Activated naive CD8-positive, alpha-beta T cell treated with anti-CD3 and anti-CD28 coated beads for 36 hours (primary cell): Measurements from ENCODE around the gene COMMD6. TPM values are rescaled to one million over a fixed set of nuclear protein-coding genes. Genes with fewer than 3 reads are reported as not detected.

ENCODE experiments used
- DNase-seq: peaks from one replicate; pipeline ENCODE4 v3.0.0; 2021
- H3K27ac Mint-ChIP-seq: one replicate; pipeline ENCODE4 v1.8.0; 2022; ENCODE audit warnings: mild to moderate bottlenecking, moderate library complexity, mixed read lengths
- H3K27me3 Mint-ChIP-seq: one replicate; pipeline ENCODE4 v1.8.0; 2022; ENCODE audit warnings: mild to moderate bottlenecking, mixed read lengths
- H3K36me3 Mint-ChIP-seq: one replicate; pipeline ENCODE4 v1.8.0; 2021; ENCODE audit warnings: mild to moderate bottlenecking, mixed read lengths
- H3K4me1 Mint-ChIP-seq: one replicate; pipeline ENCODE4 v1.8.0; 2021; ENCODE audit warnings: mixed read lengths
- H3K4me3 Mint-ChIP-seq: one replicate; pipeline ENCODE4 v1.8.0; 2022; ENCODE audit warnings: mild to moderate bottlenecking, moderate library complexity, mixed read lengths
- H3K9me3 Mint-ChIP-seq: one replicate; pipeline ENCODE4 v1.8.0; 2022; ENCODE audit warnings: mixed read lengths
- total RNA-seq, 2 experiments: library from RNA; stranded (reverse); gene quantifications; one replicate each; pipeline ENCODE4 v1.2.3, GENCODE V29; 2021

COMMD6 gene
- total RNA-seq, 2 experiments from 2014 or later, result 94.1 to 98.1 TPM

DNA sequence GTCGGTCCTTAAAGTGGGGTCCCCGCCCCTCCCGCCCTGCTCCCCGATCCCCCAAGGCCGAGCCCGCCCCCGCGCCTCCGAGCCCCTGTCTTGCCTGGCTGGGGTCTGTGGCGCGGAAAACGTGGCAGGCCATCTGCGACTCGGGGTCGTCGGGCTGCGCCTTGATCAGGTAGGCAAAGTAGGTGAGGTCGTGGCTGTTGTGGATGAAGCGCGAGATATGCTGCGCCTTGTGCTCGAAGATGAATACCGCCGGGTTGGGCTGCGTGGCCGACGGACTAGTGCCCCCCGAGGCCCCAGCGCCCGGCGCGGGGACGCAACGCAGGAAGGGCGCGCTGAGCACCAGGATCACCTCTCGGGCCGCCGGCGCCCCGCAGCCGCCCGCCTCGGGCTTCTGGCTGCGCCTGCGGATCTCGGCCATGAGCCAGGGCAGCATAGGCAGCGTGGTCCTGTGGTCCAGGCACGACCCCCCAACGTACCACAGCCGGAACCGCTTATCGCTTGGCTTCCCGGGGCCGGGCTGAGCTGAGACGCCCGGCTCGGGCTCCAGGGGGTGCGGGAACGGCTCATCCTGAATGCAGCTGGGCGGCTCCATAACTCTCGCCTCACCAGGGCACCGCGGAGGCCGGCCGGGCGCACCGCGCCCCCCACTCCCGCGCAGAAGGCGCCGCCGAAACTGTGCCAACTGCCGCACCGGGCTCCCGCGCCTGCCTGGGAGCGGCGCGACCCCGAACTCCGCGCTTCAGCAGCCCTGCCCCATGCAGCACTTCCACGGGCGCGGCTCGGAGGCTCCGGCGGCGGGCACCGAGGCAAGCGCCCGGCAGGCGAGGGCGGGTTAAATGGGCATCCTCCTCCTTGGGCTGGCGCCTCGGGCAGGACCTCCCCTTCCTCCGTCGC lies 56.2 kb downstream of the COMMD6 start:
- peak; percentile 37 for DNase-seq
- Mint-ChIP-seq H3K36me3 (no peaks in the 10 kb centered on the region), H3K9me3 (no peaks in the 10 kb centered on the region), H3K4me3 (peak overlapping the region; percentile 86), H3K27ac (peak overlapping the region; percentile 45), H3K4me1 (peaks cover 20% of the 10 kb centered on the region), H3K27me3 (peaks cover 83% of the 10 kb centered on the region)

DNA sequence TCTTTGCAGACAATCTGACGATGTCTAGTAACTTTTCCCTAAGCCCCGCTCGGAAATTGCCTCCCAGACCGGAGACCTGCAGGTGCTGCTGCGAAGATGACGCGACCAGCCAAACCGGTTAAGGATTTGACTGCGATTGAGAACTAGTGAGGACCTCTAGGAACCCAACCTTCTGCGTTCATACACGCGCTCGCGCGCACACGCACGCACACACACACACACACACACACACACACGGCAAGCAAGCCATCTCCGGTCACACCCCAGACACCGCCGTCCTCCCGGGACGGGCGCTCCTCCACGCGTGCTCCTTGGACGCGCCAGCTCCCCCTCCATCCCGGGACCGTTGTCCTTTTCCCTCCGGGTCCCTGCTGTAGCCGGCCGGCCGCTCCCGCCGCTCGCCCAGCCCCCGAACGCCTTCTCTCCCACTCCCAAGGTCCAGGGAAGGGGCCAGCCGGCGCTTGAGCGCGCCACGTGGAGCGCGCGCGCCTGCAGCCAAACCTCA lies 56.9 kb downstream of the COMMD6 start:
- Mint-ChIP-seq H3K4me1 (peaks cover 15% of the 10 kb centered on the region), H3K36me3 (no peaks in the 10 kb centered on the region), H3K27me3 (peaks cover 79% of the 10 kb centered on the region), H3K9me3 (no peaks in the 10 kb centered on the region), H3K4me3 (peak overlapping the region; percentile 86), H3K27ac (peak overlapping the region; percentile 67)
- peak; percentile 35 for DNase-seq

DNA sequence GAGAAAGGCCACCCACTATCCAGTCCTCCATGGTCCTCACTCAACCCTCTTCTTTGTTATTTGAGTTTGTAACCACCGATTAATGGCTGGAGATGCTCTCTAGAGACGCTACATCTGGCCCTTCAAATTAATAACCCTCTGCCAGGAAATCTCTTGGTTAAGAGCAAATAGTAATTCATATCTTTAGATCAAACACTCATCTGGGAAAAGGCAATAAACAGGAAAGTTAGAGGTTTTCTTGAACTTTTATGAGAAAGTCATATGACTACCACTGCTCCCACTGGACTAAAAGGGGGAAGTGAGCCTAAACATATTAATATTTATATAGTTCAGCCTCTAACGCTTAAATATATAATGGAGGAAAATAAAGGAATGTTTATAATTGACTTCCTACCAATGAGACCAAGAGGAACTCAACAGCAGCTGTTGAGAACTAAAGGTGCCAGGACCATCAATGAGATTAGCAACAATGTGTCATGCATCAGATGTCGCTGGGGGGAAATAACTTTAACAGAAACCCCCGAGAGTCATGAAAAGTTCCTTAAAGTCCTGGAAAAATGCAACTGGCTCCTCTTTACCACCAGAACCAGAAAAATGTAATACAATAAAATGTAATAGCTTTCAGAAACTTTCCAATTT lies 58.4 kb downstream of the COMMD6 start:
- H3K4me1 Mint-ChIP-seq, result peaks cover 8% of the 10 kb centered on the region
- no peak for DNase-seq
- no peak overlapping the region for H3K4me3 Mint-ChIP-seq
- H3K27ac Mint-ChIP-seq, result no peak overlapping the region
- H3K9me3 Mint-ChIP-seq, result no peaks in the 10 kb centered on the region
- H3K36me3 Mint-ChIP-seq, result no peaks in the 10 kb centered on the region
- peaks cover 67% of the 10 kb centered on the region for H3K27me3 Mint-ChIP-seq

DNA sequence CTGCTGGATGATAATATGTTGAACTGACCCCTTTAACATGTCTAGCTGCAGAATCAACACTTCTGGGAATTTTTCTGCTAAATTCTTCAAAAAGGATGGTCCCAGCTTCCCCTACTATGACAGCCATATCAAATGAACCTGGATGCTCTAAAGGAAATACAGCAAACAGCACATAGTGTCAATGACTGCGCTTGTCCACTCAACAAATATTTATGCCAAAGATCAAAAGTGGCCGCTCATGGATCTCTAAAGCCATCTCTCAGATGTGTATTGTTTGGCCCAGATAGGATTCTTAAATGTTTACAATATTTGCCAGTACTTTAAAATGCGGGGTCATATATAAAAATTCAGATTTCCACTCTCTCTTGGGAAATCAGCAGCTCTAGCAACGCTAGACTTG lies 59.0 kb downstream of the COMMD6 start:
- H3K9me3 Mint-ChIP-seq, result no peaks in the 10 kb centered on the region
- no peak overlapping the region for H3K27ac Mint-ChIP-seq
- H3K4me3 Mint-ChIP-seq, result no peak overlapping the region
- peaks cover 8% of the 10 kb centered on the region for H3K4me1 Mint-ChIP-seq
- DNase-seq, result no peak
- no peaks in the 10 kb centered on the region for H3K36me3 Mint-ChIP-seq
- peaks cover 65% of the 10 kb centered on the region for H3K27me3 Mint-ChIP-seq

Other genes starting within 250 kb of the COMMD6 start
- gene TBC1D4, start 55.7 kb downstream of the COMMD6 start, total RNA-seq, result 10 to 100 TPM; 41.7 to 46.1 TPM
- 10 to 100 TPM; 44.7 to 48.0 TPM for gene UCHL3, start 11.9 kb upstream of the COMMD6 start, total RNA-seq
- 10 to 100 TPM; 14.1 to 15.7 TPM for gene LMO7, start 98.5 kb upstream of the COMMD6 start, total RNA-seq